GM12878 (cell line): Measurements from ENCODE around the gene TIMM10. TPM values are rescaled to one million over a fixed set of nuclear protein-coding genes. Genes with fewer than 3 reads are reported as not detected.

Experiments
- ATF7 ChIP-seq: fragments of 450-650 bp; IDR thresholded peaks from 2 replicates; pipeline ENCODE4 v1.6.1; 2016; ENCODE audit warnings: low read depth, mild to moderate bottlenecking
- BRCA1 ChIP-seq: IDR thresholded peaks from 2 replicates; pipeline ENCODE4 v1.6.1; 2011; ENCODE audit warnings: low read depth, low read length, improper control_type of control experiment
- CEBPB ChIP-seq, 2 experiments: fragments of 150-350 bp in 1 of 2; IDR thresholded peaks; 2 replicates each; pipeline ENCODE4 v1.6.1; 2012 to 2014; ENCODE audit warnings: low read depth in 2 of 2, low read length in 2 of 2, borderline replicate concordance in 1 of 2, inconsistent platforms in 1 of 2
- CHD2 ChIP-seq: IDR thresholded peaks from 2 replicates; pipeline ENCODE4 v1.6.1; 2011; ENCODE audit warnings: low read depth, low read length, improper control_type of control experiment, borderline replicate concordance
- CHD4 ChIP-seq: fragments of 200-600 bp; sonication (generic); IDR thresholded peaks from 2 replicates; pipeline ENCODE4 v1.6.1; 2016; ENCODE audit warnings: mild to moderate bottlenecking
- DPF2 ChIP-seq: fragments of 450-650 bp; IDR thresholded peaks from 2 replicates; pipeline ENCODE4 v1.6.1; 2017; ENCODE audit warnings: mild to moderate bottlenecking
- E2F4 ChIP-seq: IDR thresholded peaks from 2 replicates; pipeline ENCODE4 v1.6.1; 2012; ENCODE audit warnings: low read depth, low read length, improper control_type of control experiment
- EGR1 ChIP-seq, 2 experiments: IDR thresholded peaks; 1 replicate in 1 of 2; 2 replicates in 1 of 2; pipeline ENCODE4 v1.6.1; 2011 to 2012; ENCODE audit warnings: low read depth in 2 of 2, low read length in 2 of 2, borderline replicate concordance in 1 of 2, mild to moderate bottlenecking in 1 of 2, moderate library complexity in 1 of 2
- GABPA ChIP-seq: IDR thresholded peaks from 2 replicates; pipeline ENCODE4 v1.6.1; 2014; ENCODE audit warnings: antibody characterized with exemption, low read depth, mild to moderate bottlenecking, inconsistent platforms
- HDAC2 ChIP-seq: fragments of 200-600 bp; sonication (generic); IDR thresholded peaks from 2 replicates; pipeline ENCODE4 v1.6.1; 2017
- HDGF ChIP-seq: fragments of 450-650 bp; IDR thresholded peaks from 2 replicates; pipeline ENCODE4 v1.6.1; 2016; ENCODE audit warnings: antibody characterized with exemption
- IRF5 ChIP-seq: fragments of 450-650 bp; IDR thresholded peaks from 2 replicates; pipeline ENCODE4 v1.6.1; 2017; ENCODE audit warnings: borderline replicate concordance
- MAX ChIP-seq: IDR thresholded peaks from 2 replicates; pipeline ENCODE4 v1.6.1; 2012; ENCODE audit warnings: low read depth, low read length, improper control_type of control experiment
- MEF2B ChIP-seq: fragments of 450-650 bp; IDR thresholded peaks from 2 replicates; pipeline ENCODE4 v1.6.1; 2018; ENCODE audit warnings: mild to moderate bottlenecking, moderate library complexity; ENCODE audit not compliant: partially characterized antibody, poor library complexity, severe bottlenecking
- NFYA ChIP-seq: IDR thresholded peaks from 2 replicates; pipeline ENCODE4 v1.6.1; 2011; ENCODE audit warnings: low read depth, mild to moderate bottlenecking, low read length, improper control_type of control experiment, borderline replicate concordance
- NFYB ChIP-seq: IDR thresholded peaks from 2 replicates; pipeline ENCODE4 v1.6.1; 2011; ENCODE audit warnings: low read depth, mild to moderate bottlenecking, low read length, improper control_type of control experiment, moderate library complexity; ENCODE audit not compliant: insufficient read depth
- NR2F1 ChIP-seq: fragments of 450-650 bp; conservative IDR thresholded peaks from 2 replicates; pipeline ENCODE4 v1.6.1; 2017; ENCODE audit warnings: mild to moderate bottlenecking
- NRF1 ChIP-seq: conservative IDR thresholded peaks from 2 replicates; pipeline ENCODE4 v1.6.1; 2011; ENCODE audit warnings: mild to moderate bottlenecking, low read depth, low read length, improper control_type of control experiment
- PAX5 ChIP-seq: IDR thresholded peaks from 2 replicates; pipeline ENCODE4 v1.6.1; 2011; ENCODE audit warnings: low read depth, low read length, borderline replicate concordance
- RAD21 ChIP-seq: IDR thresholded peaks from 2 replicates; pipeline ENCODE4 v1.6.1; 2011; ENCODE audit warnings: mild to moderate bottlenecking, low read depth, low read length, moderate library complexity; ENCODE audit not compliant: insufficient read depth
- SP1 ChIP-seq: IDR thresholded peaks from one replicate; pipeline ENCODE4 v1.6.1; 2011; ENCODE audit warnings: low read depth, low read length
- TCF3 ChIP-seq: IDR thresholded peaks from 2 replicates; pipeline ENCODE4 v1.6.1; 2012; ENCODE audit warnings: low read depth, mild to moderate bottlenecking, low read length, borderline replicate concordance; ENCODE audit not compliant: insufficient read depth
- WRNIP1 ChIP-seq: IDR thresholded peaks from 2 replicates; pipeline ENCODE4 v1.6.1; 2011; ENCODE audit warnings: low read depth, low read length, improper control_type of control experiment, borderline replicate concordance
- ZNF207 ChIP-seq: fragments of 450-650 bp; IDR thresholded peaks from 2 replicates; pipeline ENCODE4 v1.6.1; 2014; ENCODE audit warnings: antibody characterized with exemption, mild to moderate bottlenecking, borderline replicate concordance
- ZSCAN29 ChIP-seq: fragments of 450-650 bp; IDR thresholded peaks from 2 replicates; pipeline ENCODE4 v1.6.1; 2017; ENCODE audit warnings: mild to moderate bottlenecking, moderate library complexity
- polyA plus RNA-seq, 11 experiments: library from polyadenylated mRNA; depleted of rRNA in 4 of 11; unstranded in 6 of 11; stranded (reverse) in 5 of 11; fragments of >200 nt; fragmentation: Nextera tagmentation in 4 of 11; fragmentation: Illumina TruSeq in 1 of 11; extraction: Ambion mirVana in 4 of 11; extraction: Trizol in 1 of 11; gene quantifications; 1 replicate in 1 of 11; 2 replicates in 10 of 11; pipeline versions ENCODE4 v1.2.1 to v1.2.3, GENCODE V29; 2011 to 2016; ENCODE audit warnings: inconsistent platforms in 2 of 11, missing spikeins in 2 of 11, low read depth in 1 of 11
- total RNA-seq, 4 experiments: library from RNA; depleted of rRNA in 3 of 4; stranded (reverse); fragments of >200 nt in 3 of 4; fragmentation: Illumina TruSeq in 1 of 4; extraction: Trizol in 1 of 4; gene quantifications; 2 replicates each; pipeline versions ENCODE4 v1.2.1 to v1.2.3, GENCODE V29; 2013 to 2021

TIMM10 gene
- total and polyA plus RNA-seq, 10 of the 15 experiments (the other 5 are each of a cell fraction or from before 2014, with no cell fraction given) = 148 to 898 (median 206) TPM

GRCh38 chr11:57530596-57531507 lies at the start of gene TIMM10 (continued):
- TF ChIP-seq BRCA1 (no peak), IRF5 (no peak), NFYA (no peak), ATF7 (peak; percentile 84), ZSCAN29 (no peak), TCF3 (0 out of 2 replicates have a peak, but pooled peaks have one; percentile 13), E2F4 (peak; percentile 71; the same call in 1 of the 2 replicates), RAD21 (no peak), HDGF (peak; percentile 83; the same call in 1 of the 2 replicates), NRF1 (0 out of 2 replicates have a peak, but pooled peaks have one; percentile 20), EGR1 (IDR thresholded peaks at IDR 0.05; ENCODE audit: borderline replicate concordance in 1 of 2, low read depth in 2 of 2, low read length in 2 of 2) (peak in 1 of 2 experiments; percentile 77; a peak in 2 of 3 replicates), WRNIP1 (no peak), SP1 (no peak), CEBPB (IDR thresholded peaks at IDR 0.05; ENCODE audit: borderline replicate concordance in 1 of 2, low read depth in 2 of 2, low read length in 2 of 2) (no peak), HDAC2 (no peak), MEF2B (peak; percentile 78), NFYB (peak; percentile 72; the same call in 1 of the 2 replicates), DPF2 (no peak), CHD4 (no peak), MAX (peak; percentile 94), ZNF207 (no peak), CHD2 (peak; percentile 82), GABPA (peak; percentile 95), PAX5 (no peak), NR2F1 (no peak)
